Stimulated activated naive CD4-positive, alpha-beta T cell treated with Interleukin-2 at 50 U/mL for 16 hours (primary cell): ENCODE results near the gene PPM1D.
A peak's percentile ranks its signal among the peaks of the same experiment; 100 is the strongest.
"Not testable (repeated sequence)": the region's sequence is repeated elsewhere in the genome, so short reads cannot be mapped to it uniquely, and the experiment has no call there.

Experiments used
- DNase-seq: peaks from one replicate; lab custom pipeline; 2025; lab: John Stamatoyannopoulos, UW

PPM1D gene

DNA sequence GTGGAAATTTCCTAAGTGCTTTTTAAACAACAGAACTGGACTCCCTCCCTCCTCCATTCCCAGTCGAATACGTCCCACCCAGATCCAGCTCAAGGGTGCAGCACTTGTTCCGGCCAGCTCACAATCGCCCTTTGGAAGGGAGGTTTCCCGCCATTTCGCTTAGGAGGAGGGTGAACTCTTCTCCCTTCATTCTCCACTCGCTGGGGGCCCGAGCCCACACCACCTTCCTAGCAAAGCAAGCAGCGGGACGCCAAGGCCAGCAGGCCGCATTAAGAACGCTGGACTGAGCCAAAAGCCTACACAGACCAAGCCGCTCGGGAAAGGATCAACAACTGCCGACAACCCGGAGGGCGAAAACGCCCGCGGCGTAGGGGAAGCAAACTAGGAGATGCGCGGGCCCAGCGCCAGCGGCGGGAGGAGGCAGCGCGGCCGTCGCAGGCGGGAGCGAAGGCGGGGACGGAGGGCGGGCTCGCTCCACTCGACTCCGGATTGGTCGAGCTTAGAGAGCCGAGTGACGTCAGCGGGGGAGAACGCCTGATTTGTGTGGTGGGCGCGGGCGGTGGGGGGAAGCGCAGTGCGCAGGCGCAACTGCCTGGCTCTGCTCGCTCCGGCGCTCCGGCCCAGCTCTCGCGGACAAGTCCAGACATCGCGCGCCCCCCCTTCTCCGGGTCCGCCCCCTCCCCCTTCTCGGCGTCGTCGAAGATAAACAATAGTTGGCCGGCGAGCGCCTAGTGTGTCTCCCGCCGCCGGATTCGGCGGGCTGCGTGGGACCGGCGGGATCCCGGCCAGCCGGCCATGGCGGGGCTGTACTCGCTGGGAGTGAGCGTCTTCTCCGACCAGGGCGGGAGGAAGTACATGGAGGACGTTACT, at the start of gene PPM1D:
Gene PPM1D, plus strand, starts transcription at position 574 of the 870 bp plus-strand sequence. Its CDS starts 222 bp downstream, at position 796.
- DNase-seq, result peak; percentile 97

DNA sequence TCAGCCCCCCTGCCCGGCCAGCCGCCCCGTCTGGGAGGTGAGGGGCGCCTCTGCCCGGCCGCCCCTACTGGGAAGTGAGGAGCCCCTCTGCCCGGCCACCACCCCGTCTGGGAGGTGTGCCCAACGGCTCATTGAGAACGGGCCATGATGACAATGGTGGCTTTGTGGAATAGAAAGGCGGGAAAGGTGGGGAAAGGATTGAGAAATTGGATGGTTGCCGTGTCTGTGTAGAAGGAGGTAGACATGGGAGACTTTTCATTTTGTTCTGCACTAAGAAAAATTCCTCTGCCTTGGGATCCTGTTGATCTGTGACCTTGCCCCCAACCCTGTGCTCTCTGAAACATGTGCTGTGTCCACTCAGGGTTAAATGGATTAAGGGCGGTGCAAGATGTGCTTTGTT, 47.7 kb upstream of the PPM1D start:
- DNase-seq, result not testable (repeated sequence)

DNA sequence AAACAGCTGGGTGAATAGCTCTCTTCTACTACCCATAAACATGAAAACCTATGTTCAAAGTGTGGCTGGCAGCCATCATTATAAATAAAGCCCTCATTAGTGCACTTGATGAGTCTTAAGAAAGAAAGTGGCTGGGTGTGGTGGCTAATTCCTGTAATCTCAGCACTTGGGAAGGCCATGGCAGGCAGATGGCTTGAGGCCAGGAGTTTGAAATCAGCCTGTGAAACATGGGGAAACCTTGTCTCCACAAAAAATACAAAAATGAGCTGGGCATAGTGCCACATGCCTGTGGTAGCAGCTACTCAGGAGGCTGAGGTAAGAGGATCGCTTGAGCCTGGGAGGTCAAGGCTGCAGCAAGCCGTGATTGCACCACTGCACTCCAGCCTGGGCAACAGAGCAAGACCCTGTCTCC, 45.6 kb upstream of the PPM1D start:
- no peak for DNase-seq

DNA sequence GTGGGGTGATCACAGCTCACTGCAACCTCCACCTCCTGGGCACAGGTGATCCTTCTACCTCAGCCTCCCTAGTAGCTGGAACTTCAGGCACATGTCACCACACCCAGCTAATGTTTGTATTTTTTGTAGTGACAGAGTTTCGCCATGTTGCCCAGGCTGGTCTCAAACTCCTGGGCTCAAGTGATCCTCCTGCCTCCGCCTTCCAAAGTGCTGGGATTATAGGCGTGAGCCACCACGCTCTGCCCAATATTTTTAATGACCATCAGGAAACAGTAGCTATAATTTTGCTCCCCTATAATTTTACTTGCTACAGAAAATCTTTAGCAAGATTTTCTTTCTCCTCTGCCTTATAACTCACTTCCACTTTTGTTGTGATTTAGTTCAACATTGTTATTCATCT, 44.2 kb upstream of the PPM1D start:
- DNase-seq, result no peak

DNA sequence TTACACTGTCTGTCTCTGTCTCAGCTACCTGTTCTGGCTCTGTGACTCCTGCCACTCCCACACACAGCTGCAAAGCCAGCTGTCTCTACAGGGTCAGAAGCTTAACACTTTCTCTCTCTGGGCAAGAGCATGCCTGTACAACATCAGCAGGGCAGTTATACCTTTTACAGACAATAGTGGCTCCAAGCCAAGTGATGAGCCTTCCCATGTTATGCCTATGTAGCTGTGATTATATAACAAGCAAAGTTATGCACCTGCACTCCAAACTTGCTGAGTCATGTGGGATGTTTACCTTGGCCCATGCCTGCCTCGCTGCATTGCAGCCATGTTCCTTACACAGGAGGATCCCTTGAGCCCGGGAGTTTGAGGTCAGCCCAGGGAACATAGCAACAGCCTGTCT, 42.2 kb upstream of the PPM1D start:
- no peak for DNase-seq

DNA sequence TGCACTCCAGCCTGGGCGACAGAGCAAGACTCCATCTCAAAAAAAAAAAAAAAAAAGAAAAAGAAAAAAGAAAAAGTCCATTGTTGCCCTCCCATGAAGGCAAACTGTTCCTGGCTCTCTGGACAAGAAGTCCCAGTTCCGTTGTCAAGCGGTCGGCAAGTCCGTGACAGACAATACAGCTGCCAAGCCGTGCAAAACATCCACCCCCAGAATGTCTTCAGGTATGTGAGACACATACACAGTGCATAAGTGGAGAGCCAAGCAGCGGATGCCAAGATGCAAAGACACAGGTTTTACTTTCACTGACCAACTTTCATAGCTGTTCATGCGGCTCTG, 40.4 kb upstream of the PPM1D start:
- DNase-seq, result no peak

DNA sequence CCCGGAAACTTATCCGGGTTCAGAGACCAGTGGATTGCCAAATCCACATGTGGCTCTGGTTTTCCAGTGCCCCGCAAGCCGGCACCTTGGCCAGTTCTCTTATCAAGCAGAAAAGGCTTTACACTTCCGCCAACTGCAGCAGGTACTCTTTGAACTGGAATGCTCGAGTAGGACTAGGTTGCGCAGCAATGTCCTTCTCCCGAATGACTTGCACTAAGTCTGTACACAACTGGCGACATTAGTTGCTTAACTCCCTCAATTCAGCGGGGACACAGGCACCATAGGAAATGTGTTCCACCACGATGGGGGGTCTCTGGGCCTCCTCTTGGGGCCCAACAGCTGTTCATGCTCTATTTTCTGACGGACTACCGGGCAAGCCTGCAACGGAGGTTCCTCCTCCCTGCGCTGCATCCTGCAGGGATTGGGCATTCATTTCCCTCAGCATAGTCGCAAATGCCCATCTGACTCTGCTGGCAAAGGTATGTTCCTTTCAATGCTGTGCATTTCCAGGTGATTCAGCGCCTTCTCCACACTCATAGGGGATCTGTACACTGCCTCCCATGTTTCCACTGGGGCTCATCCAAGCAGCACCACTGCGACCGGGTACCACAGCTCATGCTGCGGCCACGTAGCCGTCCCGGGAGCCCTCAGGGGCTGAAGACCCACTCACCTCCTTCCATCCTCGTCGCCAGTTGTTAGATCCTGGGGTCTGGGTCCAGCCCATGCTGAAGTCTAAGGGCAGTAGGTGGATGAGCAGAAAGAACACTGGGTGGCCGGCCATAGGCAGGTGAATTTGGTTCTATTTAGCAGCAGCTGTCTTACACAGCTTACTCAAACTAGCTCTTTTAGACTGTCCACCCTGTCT, 39.8 kb upstream of the PPM1D start:
- no peak for DNase-seq

DNA sequence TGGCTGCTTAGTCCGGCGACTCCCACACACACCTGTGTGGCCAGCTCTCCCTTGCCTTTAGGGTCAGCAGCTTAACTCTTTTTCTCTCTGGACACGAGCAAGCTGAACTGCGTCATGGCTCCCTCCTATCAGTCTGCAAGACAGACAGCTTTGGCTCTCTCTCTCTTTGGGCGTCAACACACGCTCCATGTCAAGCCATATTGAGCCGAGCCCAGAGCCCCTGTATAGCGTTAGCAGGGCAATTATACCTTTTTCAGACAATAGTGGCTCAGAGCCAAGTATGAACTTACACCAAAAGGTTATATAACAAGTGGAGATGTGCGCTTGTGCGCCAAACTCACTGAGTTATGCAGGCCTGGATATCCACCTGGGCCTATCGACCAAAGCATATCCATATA, 39.1 kb upstream of the PPM1D start:
- DNase-seq, result no peak

DNA sequence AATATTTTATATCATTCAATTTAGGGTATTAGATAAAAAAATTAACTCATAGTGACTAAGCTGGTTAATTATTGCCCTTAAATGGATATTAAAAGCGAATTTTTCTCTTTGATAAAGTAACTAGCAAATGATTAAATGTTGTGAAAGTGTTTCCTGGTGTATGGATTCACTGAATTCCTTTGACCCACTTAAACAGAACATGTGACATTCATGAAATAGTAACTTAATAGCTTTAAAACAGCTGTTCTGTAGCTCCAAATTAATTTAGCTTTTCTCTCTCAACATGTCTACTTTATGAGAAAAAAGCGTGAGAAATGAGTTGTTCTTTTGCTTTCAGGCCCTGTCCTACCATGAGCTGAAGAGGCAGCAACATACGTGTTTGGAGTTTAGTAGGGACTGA, 37.6 kb upstream of the PPM1D start:
- DNase-seq, result no peak

DNA sequence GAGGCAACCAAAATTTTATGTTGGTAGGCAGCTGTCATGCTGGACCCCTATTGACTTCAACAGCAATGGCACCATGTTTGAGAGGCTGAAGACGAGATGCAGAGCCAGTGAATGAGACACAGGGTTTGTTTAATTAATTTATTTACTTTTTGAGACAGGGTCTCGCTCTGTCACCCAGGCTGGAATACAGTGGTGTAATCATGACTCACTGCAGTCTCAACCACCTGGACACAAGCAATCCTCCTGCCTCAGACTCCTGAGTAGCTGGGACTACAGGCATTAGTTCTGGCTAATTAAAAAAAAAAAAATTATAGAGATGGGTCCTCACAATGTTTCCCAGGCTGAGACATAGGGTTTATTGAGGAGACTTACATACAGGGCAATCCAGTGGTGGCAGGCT, 36.2 kb upstream of the PPM1D start:
- DNase-seq, result no peak

DNA sequence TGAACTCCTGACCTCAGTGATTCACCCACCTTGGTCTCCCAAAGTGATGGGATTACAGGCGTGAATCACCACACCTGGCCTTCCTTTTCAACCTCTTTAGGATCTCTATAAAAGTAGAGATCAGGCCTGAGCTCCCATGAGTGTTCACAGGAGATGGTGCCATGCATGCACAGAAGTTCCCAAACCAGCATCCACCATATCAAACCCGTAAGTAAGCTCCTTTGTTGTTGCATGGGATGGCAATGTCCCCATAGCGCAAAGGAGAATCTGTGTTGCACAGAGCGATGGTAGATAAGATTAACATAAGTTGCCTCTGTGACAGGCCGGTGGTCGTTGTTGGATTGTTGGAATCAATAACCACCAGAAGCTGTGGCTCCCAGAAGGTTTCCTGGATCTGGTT, 34.8 kb upstream of the PPM1D start:
- DNase-seq, result no peak

DNA sequence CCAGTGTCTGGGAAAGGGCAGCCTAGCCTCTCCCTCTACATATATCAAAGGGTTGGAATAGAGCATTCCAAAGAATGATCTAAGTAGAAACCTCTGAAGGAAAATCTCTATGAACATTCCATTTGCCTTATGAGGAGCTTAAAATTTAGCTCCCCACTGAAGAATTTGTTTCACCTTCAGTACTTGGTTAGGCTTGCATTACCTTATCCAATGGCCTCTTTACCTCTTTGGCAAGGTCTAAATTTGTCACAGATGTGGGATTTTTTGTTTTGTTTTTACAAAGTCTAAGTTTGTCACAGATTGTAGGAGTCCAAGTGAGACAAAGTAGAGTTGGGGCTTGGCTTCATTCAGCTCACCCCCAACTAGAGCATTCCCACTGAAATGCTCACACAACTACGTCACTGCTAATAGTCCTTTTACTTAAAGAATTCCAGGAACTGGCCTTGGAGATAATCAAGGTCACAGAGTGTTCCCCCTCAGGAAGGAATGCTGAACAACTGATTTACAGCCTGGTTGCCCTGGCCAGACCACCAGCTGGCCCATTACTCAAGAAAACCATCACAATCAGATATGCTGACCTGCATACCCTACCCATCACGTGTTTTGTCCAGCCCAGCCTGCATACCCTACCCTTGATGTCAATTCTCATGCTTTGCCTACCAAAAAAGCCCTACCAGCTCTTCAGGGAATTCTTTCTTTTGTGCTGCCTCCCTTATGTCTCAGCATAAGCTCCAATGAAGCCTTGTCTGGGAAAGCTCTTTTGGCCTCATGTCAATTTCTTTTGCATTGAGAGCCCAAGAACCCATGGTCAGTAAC, 26.5 kb upstream of the PPM1D start:
- DNase-seq, result no peak

DNA sequence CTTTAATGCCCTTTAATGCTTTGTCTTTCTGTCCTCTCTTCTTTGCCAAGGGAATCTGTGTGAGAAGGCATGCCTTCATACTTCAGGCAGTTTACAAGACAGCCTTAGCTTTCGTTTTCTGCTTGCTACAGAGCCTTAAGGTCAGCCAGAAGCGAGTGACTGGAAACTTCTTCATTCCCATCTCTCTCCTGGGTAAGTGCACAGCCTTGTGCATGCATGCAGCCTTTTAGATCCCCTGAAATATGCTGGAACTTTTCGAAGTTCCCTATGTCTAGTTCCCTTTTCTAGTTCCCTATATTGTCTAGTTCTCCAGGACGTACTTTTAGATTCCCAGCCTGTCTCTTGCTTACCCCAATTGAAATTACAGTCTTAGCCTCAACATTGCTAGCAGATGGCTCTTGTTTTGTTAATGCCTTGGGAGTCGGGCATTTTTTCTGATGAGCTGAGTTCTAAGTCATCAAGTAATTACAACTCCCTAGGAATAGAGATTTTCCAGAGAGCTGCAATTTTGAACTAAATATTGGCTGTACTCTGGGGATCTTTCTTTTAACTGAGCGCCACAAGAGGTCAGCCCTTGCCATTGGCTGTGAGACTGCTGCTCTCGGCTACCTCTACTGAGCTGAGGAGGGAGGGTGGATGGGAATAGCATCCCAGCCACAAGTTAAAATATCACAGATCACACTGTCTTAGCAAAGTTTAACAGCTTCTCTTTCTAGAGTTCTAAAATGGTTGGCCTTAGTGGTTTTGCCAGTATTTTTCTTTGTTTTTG, 22.7 kb upstream of the PPM1D start:
- no peak for DNase-seq

DNA sequence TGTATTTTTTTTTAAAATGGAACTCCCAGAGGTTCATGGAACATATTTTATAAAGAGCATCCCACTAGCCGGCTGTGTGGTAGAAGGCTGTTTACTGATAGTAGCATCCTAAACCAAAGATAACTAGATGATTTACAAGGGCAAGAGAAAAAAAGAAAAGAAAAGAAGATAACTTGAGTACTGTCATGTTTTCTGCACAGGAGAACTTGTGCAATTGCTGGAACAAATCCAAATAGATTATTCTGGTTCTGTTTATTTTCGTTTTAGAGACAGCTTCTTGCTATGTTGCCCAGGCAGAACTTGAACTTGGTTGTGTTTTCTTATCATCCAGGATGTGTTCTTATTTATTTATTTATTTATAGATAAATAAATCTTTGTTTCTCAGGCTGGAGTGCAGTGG, 20.9 kb upstream of the PPM1D start:
- DNase-seq, result no peak

DNA sequence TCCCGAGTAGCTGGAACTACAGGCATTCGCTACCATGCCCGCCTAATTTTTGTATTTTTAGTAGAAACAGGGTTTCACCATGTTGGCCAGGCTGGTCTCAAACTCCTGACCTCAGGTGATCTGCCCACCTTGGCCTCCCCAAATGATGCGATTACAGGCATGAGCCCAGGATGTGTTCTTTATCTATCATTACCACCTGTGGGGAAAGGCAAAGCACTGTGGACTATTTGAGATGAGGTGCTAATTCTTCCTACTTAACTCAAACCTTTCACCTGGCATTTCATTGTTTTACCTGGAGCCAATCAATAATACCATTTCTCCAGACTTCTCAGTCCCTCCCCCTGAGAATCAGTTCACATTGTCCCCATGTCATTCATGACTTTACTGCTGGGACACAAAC, 20.4 kb upstream of the PPM1D start:
- no peak for DNase-seq

DNA sequence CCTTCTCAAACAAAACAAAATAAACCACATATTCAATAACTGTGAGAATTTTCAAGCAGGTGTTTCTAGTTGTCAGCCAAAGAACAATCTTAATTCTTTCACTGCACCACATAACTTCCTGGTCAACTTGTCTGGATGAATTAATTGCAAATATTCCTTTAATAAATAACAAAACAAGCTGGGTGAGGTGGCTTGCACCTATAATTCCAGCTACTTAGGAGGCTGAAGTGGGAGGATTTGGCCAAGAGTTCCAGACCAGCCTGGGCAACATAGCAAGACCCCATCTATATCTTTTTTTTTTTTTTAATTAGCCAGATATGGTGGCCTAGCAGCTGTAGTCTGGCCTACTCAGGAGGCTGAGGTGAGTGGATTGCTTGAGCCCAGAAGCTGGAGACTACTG, 17.0 kb upstream of the PPM1D start:
- no peak for DNase-seq

DNA sequence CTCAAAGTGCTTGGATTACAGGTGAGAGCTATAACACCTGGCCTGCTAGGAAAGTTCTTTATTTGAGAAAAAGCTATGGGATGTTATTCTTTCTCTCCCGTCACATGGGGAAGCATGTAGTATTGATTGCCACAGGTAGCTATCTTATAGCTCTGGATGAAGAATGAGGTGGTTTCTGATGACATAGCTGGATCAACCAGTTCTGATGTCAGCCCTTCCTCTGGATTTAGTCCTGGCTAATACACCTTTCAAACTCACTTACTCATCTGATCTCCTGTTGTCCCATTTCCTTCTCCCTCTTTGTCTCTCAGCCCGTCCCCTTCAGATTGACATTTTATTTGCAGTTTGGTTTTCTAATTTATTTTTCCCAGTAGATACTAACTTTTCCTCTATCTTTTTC, 14.1 kb upstream of the PPM1D start:
- DNase-seq, result no peak

DNA sequence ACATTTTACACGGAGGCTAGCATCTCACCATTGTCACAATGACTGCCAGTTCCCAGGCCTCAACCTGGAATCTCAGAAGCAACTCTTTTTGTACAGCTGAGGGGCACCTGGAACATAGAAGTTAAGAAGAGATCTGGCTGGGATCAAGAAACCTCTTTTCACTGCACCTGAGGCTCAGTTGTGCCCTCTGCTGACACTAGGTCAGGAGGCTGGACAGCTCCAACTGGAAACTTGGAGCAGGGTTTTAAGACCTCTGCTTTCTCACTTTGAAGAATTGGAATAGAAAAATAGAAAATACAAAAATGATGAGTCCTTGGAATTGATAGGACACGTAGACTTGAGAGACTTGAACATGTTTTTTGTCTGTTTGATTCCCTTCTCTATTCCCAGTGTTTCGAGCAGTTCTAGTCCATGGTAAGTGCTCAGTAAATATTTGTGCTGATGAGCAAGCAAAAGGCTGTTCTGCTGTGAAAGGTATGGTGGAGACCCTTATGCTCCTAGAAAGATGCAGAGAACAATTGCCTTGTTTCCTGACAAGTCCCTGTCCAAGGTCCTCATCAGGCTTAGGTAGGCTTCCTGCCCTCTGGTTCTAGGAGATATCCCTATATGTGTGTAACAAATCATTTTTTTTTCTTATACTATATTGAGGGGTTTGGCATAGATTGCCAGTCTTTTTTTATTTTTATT, 13.6 kb upstream of the PPM1D start:
- no peak for DNase-seq

DNA sequence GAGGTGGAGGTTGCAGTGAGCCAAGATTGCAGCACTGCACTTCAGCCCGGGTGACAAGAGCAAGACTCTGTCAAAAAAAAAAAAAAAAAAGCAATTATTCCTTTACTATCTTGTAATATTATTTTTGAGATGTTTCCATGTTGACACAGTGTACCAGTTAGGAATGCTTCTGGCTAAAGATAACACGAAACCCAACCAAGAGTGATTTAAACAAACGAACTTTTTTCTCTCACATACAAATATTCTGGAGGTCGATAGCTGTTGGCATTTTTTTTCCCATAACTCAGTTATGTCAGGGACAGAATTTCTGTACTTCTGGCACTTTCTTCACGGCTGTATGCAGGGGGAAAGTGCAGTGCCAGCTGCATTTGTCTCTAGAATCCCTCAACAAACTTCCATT, 9.9 kb upstream of the PPM1D start:
- no peak for DNase-seq

DNA sequence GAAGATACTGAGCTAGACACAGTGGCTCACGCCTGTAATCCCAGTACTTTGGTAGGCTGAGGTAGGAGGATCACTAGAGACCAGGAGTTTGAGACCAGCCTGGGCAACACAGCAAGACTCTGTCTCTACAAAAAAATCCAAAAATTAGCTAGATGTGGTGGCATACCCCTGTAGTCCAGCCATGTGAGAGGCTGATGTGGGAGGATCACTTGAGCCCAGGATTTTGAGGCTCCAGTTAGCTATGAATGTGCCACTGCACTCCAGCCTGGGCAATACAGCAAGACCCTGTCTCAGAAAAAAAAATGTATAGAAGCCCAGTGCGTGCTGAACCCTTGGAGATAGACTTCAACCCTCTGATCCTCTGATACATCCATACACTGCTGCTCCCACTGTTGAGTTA, 7.2 kb upstream of the PPM1D start:
- DNase-seq, result no peak

DNA sequence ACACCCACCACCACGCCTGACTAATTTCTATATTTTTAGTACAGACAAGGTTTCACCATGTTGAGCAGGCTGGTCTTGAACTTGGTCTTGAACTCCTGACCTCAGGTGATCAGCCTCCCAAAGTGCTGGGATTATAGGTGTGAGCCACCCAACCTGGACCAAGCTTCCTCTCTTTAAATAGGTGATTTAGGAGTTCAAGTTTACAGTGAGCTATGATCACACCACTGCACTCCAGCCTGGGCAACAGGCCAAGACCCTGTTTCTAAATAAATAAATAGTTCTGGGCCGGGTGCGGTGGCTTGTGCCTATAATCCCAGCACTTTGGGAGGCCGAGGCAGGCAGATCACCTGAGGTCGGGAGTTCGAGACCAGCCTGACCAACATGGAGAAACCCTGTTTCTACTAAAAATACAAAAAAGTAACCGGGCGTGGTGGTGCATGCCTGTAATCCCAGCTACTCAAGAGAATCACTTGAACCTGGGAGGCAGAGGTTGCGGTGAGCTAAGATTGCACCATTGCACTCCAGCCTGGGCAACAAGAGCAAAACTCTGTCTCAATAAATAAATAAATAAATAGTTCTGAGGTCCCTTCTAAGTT, 6.5 kb upstream of the PPM1D start:
- DNase-seq, result not testable (repeated sequence)
